Neural progenitor cell (in vitro differentiated cells): ENCODE data around the gene ZNF550. TPM values are rescaled to one million over a fixed set of nuclear protein-coding genes. Genes with fewer than 3 reads are reported as not detected.
A peak's percentile ranks its signal among the peaks of the same experiment; 100 is the strongest.
"Not testable (repeated sequence)": the region's sequence is repeated elsewhere in the genome, so short reads cannot be mapped to it uniquely, and the experiment has no call there.

Source experiments
- DNase-seq: peaks from one replicate; pipeline ENCODE4 v3.0.0-alpha.2; 2016; ENCODE audit warnings: low spot score
- H2AFZ ChIP-seq: fragments of 200-600 bp; sonication (generic); replicated peaks from 2 replicates; pipeline ENCODE4 v1.6.1; 2016; ENCODE audit warnings: antibody characterized with exemption
- H3F3A ChIP-seq: fragments of 200-600 bp; sonication (generic); 2 replicates; pipeline ENCODE4 v1.6.1; 2016; ENCODE audit warnings: antibody characterized with exemption, low read depth
- H3K27ac ChIP-seq: fragments of 200-600 bp; sonication (generic); 2 replicates; pipeline ENCODE4 v1.5.1; 2016; ENCODE audit warnings: mild to moderate bottlenecking
- H3K27me3 ChIP-seq: fragments of 200-600 bp; sonication (generic); 2 replicates; pipeline ENCODE4 v1.6.1; 2016; ENCODE audit warnings: mild to moderate bottlenecking, moderate library complexity
- H3K36me3 ChIP-seq: fragments of 200-600 bp; sonication (generic); 2 replicates; pipeline ENCODE4 v1.5.1; 2016
- H3K4me1 ChIP-seq: fragments of 200-600 bp; sonication (generic); 2 replicates; pipeline ENCODE4 v1.6.1; 2016; ENCODE audit warnings: mixed run types
- H3K4me2 ChIP-seq: fragments of 200-600 bp; sonication (generic); 2 replicates; pipeline ENCODE4 v1.6.1; 2016
- H3K4me3 ChIP-seq: fragments of 200-600 bp; sonication (generic); 2 replicates; pipeline ENCODE4 v1.5.1; 2016
- H3K79me2 ChIP-seq: fragments of 200-600 bp; sonication (generic); 2 replicates; pipeline ENCODE4 v1.6.1; 2016; ENCODE audit warnings: low read depth
- H3K9ac ChIP-seq: fragments of 200-600 bp; sonication (generic); 2 replicates; pipeline ENCODE4 v1.6.1; 2016
- H3K9me3 ChIP-seq: fragments of 200-600 bp; sonication (generic); 2 replicates; pipeline ENCODE4 v1.5.1; 2016; ENCODE audit warnings: low read depth
- H4K20me1 ChIP-seq: fragments of 200-600 bp; sonication (generic); 2 replicates; pipeline ENCODE4 v1.6.1; 2016; ENCODE audit warnings: low read depth
- H3K27ac Mint-ChIP-seq: 3 replicates; pipeline ENCODE4 v1.8.0; 2021; ENCODE audit warnings: mixed read lengths
- H3K27me3 Mint-ChIP-seq: 2 replicates; pipeline ENCODE4 v1.8.0; 2022; ENCODE audit warnings: low read depth, mild to moderate bottlenecking, inconsistent platforms, moderate library complexity, mixed read lengths; ENCODE audit not compliant: insufficient read depth
- H3K36me3 Mint-ChIP-seq: 3 replicates; pipeline ENCODE4 v1.8.0; 2021; ENCODE audit warnings: mixed read lengths
- H3K4me1 Mint-ChIP-seq: 3 replicates; pipeline ENCODE4 v1.8.0; 2021; ENCODE audit warnings: mixed read lengths
- H3K4me3 Mint-ChIP-seq: 3 replicates; pipeline ENCODE4 v1.8.0; 2021; ENCODE audit warnings: mild to moderate bottlenecking, moderate library complexity, mixed read lengths
- H3K9me3 Mint-ChIP-seq: 3 replicates; pipeline ENCODE4 v1.8.0; 2020; ENCODE audit warnings: mixed read lengths
- EZH2 ChIP-seq: fragments of 200-600 bp; sonication (generic); IDR thresholded peaks from 2 replicates; pipeline ENCODE4 v1.6.1; 2017; ENCODE audit warnings: antibody characterized with exemption, mild to moderate bottlenecking, moderate library complexity
- EZH2phosphoT487 ChIP-seq: fragments of 200-600 bp; sonication (generic); IDR thresholded peaks from 2 replicates; pipeline ENCODE4 v1.6.1; 2017; ENCODE audit warnings: antibody characterized with exemption
- total RNA-seq: library from RNA; depleted of rRNA; stranded (reverse); fragments of >200 nt; gene quantifications from 2 replicates; pipeline ENCODE4 v1.2.3, GENCODE V29; 2015; ENCODE audit warnings: low replicate concordance
- TF ChIP-seq, protein P1 (sequence below): fragments of 200-600 bp; sonication (generic); IDR thresholded peaks from 2 replicates; pipeline ENCODE4 v1.5.1; 2017; ENCODE audit warnings: antibody characterized with exemption, mild to moderate bottlenecking

The ZNF550 gene
- total RNA-seq, 1 donor from 2014 or later: 10.7 TPM

- H3K27ac ChIP-seq: no peak overlapping the region
- no peak overlapping the region for H3K4me3 ChIP-seq
- Mint-ChIP-seq H3K4me1 (no peaks in the 10 kb centered on the region), H3K36me3 (peaks cover 44% of the 10 kb centered on the region), H3K4me3 (no peak overlapping the region), H3K27ac (no peak overlapping the region), H3K27me3 (no peaks in the 10 kb centered on the region), H3K9me3 (peaks cover 62% of the 10 kb centered on the region)
- no peak overlapping the region for H2AFZ ChIP-seq
- no peak overlapping the region for H3K4me2 ChIP-seq
- no peaks in the 10 kb centered on the region for H3F3A ChIP-seq
- H3K9me3 ChIP-seq: peaks cover 12% of the 10 kb centered on the region
- no peaks in the 10 kb centered on the region for H3K79me2 ChIP-seq
- TF ChIP-seq, protein P1, sequence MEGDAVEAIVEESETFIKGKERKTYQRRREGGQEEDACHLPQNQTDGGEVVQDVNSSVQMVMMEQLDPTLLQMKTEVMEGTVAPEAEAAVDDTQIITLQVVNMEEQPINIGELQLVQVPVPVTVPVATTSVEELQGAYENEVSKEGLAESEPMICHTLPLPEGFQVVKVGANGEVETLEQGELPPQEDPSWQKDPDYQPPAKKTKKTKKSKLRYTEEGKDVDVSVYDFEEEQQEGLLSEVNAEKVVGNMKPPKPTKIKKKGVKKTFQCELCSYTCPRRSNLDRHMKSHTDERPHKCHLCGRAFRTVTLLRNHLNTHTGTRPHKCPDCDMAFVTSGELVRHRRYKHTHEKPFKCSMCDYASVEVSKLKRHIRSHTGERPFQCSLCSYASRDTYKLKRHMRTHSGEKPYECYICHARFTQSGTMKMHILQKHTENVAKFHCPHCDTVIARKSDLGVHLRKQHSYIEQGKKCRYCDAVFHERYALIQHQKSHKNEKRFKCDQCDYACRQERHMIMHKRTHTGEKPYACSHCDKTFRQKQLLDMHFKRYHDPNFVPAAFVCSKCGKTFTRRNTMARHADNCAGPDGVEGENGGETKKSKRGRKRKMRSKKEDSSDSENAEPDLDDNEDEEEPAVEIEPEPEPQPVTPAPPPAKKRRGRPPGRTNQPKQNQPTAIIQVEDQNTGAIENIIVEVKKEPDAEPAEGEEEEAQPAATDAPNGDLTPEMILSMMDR: no peak
- TF ChIP-seq EZH2 (no peak), EZH2phosphoT487 (no peak)
- H3K36me3 ChIP-seq: peaks cover 5% of the 10 kb centered on the region
- H3K4me1 ChIP-seq: no peaks in the 10 kb centered on the region
- no peak for DNase-seq
- no peaks in the 10 kb centered on the region for H3K27me3 ChIP-seq
- no peak overlapping the region for H3K9ac ChIP-seq
- H4K20me1 ChIP-seq: no peaks in the 10 kb centered on the region
These were observed 48.2 kb downstream of the ZNF550 start for GRCh38 chr19:57511484-57511883.

- peaks cover 67% of the 10 kb centered on the region for H3K9me3 Mint-ChIP-seq
- H3K79me2 ChIP-seq: peaks cover 20% of the 10 kb centered on the region
These were observed 53.5 kb downstream of the ZNF550 start for GRCh38 chr19:57506163-57506562.

GRCh38 chr19:57500400-57500799 lies 59.3 kb downstream of the ZNF550 start:
- peaks cover 54% of the 10 kb centered on the region for H3K9me3 Mint-ChIP-seq
- Histone ChIP-seq H3K4me3 (peak overlapping the region; percentile 84), H3K4me2 (peak overlapping the region; percentile 87), H3K79me2 (peaks cover 28% of the 10 kb centered on the region)
- H2AFZ ChIP-seq, DNase-seq, H3K4me1 Mint-ChIP-seq, H3K9ac ChIP-seq, H3K27me3 ChIP-seq, H3F3A ChIP-seq, H3K27ac Mint-ChIP-seq, H3K4me1 ChIP-seq, H3K9me3 ChIP-seq, H4K20me1 ChIP-seq, H3K36me3 ChIP-seq, H3K27ac ChIP-seq, H3K27me3 Mint-ChIP-seq: not testable (repeated sequence)
- H3K4me3 Mint-ChIP-seq: peak overlapping the region; percentile 84
- H3K36me3 Mint-ChIP-seq: peaks cover 51% of the 10 kb centered on the region

More at GRCh38 chr19:57506163-57506562, 53.5 kb downstream of the ZNF550 start:
- no peak for DNase-seq
- peaks cover 5% of the 10 kb centered on the region for H3K36me3 ChIP-seq
- Mint-ChIP-seq H3K4me1 (no peaks in the 10 kb centered on the region), H3K27ac (no peak overlapping the region), H3K27me3 (peaks cover 4% of the 10 kb centered on the region), H3K36me3 (peaks cover 72% of the 10 kb centered on the region), H3K4me3 (no peak overlapping the region)
- no peaks in the 10 kb centered on the region for H3K9me3 ChIP-seq
- TF ChIP-seq, protein P1: no peak
- no peak for TF ChIP-seq EZH2phosphoT487
- TF ChIP-seq EZH2: no peak
- no peaks in the 10 kb centered on the region for H3K27me3 ChIP-seq
- H3K9ac ChIP-seq: no peak overlapping the region
- no peak overlapping the region for H2AFZ ChIP-seq
- H3K4me1 ChIP-seq: no peaks in the 10 kb centered on the region
- H4K20me1 ChIP-seq: no peaks in the 10 kb centered on the region
- no peaks in the 10 kb centered on the region for H3F3A ChIP-seq
- H3K4me2 ChIP-seq: no peak overlapping the region
- no peak overlapping the region for H3K4me3 ChIP-seq
- no peak overlapping the region for H3K27ac ChIP-seq

DNA sequence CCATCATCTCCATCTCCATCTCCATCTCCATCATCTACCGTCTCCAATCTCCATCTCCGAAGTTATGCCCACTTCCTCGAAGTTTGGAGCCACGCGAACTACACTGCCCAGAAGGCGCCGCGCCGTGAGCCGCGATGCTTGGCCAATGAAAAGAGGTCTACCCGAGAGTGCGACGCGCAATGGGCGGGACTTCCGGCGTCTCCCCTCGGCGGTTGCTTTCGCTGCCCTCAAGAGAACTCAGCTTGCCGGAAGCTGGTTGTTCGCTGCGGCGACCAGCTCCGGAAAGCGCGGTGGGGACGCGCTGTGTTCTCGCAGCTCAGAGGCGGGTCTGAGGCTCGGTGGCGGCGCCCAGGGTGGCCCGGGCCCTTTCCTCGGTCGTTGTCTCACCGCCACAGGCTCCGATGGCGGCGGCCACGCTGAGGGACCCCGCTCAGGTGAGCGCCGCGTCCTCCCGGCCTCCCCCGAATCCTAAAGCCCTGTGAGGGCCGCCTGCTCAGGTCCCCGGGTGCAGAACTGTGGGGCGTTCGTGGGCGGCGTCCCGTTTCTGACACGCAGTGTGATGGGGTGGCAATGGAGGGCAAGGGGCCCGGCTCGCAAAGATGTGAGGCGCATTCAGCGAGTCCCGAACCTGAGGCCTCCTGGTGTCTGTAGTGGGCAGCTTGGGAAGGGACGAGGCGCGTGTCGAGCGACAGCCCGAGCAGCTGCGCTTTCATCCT lies 59.8 kb downstream of the ZNF550 start, which contains the start of gene ZNF773:
Gene ZNF773 (plus strand): TSS at position 259 of the 716 bp plus-strand sequence. CDS start 143 bp downstream, at position 402.
- not testable (repeated sequence) for H3K27me3 ChIP-seq, H3F3A ChIP-seq, H3K4me1 ChIP-seq, H3K27ac ChIP-seq, H3K27me3 Mint-ChIP-seq, H3K4me1 Mint-ChIP-seq, H3K27ac Mint-ChIP-seq, H4K20me1 ChIP-seq, H3K36me3 ChIP-seq, H3K9me3 ChIP-seq
- Mint-ChIP-seq H3K9me3 (peaks cover 55% of the 10 kb centered on the region), H3K36me3 (peaks cover 51% of the 10 kb centered on the region), H3K4me3 (peak within 1 kb of the TSS; percentile 84)
- Histone ChIP-seq H3K79me2 (peaks cover 28% of the 10 kb centered on the region), H2AFZ (peak within 1 kb of the TSS; percentile 79), H3K9ac (peak within 1 kb of the TSS; percentile 80), H3K4me2 (peak within 1 kb of the TSS; percentile 87), H3K4me3 (peak within 1 kb of the TSS; percentile 84)
- DNase-seq: peak; percentile 98

DNA sequence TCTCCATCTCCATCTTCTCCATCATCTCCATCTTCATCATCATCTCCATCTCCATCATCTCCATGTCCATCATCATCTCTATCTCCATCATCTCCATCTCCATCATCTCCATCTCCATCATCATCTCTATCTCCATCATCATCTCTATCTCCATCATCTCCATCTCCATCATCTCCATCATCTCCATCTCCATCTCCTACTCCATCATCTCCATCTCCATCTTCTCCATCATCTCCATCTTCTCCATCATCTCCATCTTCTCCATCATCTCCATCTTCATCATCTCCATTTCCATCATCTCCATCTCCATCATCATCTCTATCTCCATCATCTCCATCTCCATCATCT lies 60.4 kb downstream of the ZNF550 start:
- Mint-ChIP-seq H3K9me3 (peaks cover 59% of the 10 kb centered on the region), H3K36me3 (peaks cover 53% of the 10 kb centered on the region)

DNA sequence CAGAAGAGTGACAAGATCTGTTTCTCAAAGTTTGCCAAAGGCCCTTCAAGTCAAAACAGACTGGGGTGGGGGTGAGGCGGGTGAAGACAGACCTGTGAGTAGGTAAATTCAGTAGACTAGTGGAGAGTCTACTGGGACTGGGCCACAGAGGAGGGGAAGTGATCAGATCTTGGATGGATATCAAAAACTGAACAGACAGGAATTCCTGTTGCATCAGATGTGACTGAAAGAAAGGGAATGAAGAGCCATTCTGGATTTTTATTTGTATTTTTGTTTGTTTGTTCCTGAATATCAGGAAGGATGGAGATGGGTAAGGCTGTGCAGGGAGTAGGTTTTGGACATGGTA lies 71.4 kb downstream of the ZNF550 start:
- H3K27me3 ChIP-seq, H2AFZ ChIP-seq, DNase-seq, H3K4me1 ChIP-seq, H4K20me1 ChIP-seq, H3K27ac Mint-ChIP-seq, H3F3A ChIP-seq, H3K9me3 ChIP-seq, H3K27me3 Mint-ChIP-seq, H3K9ac ChIP-seq, H3K27ac ChIP-seq, H3K36me3 ChIP-seq: not testable (repeated sequence)
- peaks cover 55% of the 10 kb centered on the region for H3K9me3 Mint-ChIP-seq
- peaks cover 45% of the 10 kb centered on the region for H3K36me3 Mint-ChIP-seq
- peaks cover 17% of the 10 kb centered on the region for H3K79me2 ChIP-seq
- peak overlapping the region; percentile 41 for H3K4me3 ChIP-seq
- peak overlapping the region; percentile 76 for H3K4me2 ChIP-seq
- peaks cover 12% of the 10 kb centered on the region for H3K4me1 Mint-ChIP-seq
- H3K4me3 Mint-ChIP-seq: peak overlapping the region; percentile 84

More for the DNA sequence above, 60.4 kb downstream of the ZNF550 start:
- not testable (repeated sequence) for H3K27ac ChIP-seq, H3K4me1 ChIP-seq, H3K4me1 Mint-ChIP-seq, H3K9ac ChIP-seq, H3K36me3 ChIP-seq, H3K9me3 ChIP-seq, H3K27me3 Mint-ChIP-seq, H3K27me3 ChIP-seq, H3K27ac Mint-ChIP-seq, H3F3A ChIP-seq, H4K20me1 ChIP-seq, DNase-seq
- peaks cover 28% of the 10 kb centered on the region for H3K79me2 ChIP-seq
- peak overlapping the region; percentile 69 for H3K4me2 ChIP-seq
- H3K4me3 ChIP-seq: peak overlapping the region; percentile 84
- H3K4me3 Mint-ChIP-seq: peak overlapping the region; percentile 84
- peak overlapping the region; percentile 55 for H2AFZ ChIP-seq
